Measurements from ENCODE around the gene UPF3A.
"Not testable (repeated sequence)": the region's sequence is repeated elsewhere in the genome, so short reads cannot be mapped to it uniquely, and the experiment has no call there.

DNA sequence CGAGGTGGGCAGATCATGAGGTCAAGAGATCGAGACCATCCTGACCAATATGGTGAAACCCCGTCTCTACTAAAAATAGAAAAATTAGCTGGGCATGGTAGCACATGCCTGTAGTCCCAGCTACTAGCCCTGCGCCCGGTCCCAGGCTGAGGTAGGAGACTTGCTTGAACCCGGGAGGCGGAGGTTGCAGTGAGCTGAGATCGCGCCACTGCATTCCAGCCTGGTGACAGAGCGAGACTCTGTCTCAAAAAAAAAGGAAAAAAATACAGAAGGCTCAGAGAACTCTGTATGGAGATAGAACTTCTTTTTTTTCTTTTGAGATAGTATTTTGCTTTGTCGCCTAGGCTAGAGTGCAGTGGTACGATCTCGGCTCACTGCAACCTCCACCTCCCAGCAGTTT is 17.1 kb upstream of the UPF3A start:
- not testable (repeated sequence) for TF ChIP-seq POLR2A (IDR thresholded peaks at IDR 0.05)
- TF ChIP-seq, protein P1, sequence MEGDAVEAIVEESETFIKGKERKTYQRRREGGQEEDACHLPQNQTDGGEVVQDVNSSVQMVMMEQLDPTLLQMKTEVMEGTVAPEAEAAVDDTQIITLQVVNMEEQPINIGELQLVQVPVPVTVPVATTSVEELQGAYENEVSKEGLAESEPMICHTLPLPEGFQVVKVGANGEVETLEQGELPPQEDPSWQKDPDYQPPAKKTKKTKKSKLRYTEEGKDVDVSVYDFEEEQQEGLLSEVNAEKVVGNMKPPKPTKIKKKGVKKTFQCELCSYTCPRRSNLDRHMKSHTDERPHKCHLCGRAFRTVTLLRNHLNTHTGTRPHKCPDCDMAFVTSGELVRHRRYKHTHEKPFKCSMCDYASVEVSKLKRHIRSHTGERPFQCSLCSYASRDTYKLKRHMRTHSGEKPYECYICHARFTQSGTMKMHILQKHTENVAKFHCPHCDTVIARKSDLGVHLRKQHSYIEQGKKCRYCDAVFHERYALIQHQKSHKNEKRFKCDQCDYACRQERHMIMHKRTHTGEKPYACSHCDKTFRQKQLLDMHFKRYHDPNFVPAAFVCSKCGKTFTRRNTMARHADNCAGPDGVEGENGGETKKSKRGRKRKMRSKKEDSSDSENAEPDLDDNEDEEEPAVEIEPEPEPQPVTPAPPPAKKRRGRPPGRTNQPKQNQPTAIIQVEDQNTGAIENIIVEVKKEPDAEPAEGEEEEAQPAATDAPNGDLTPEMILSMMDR (IDR thresholded peaks at IDR 0.05): not testable (repeated sequence)
